HG02759 (cell line): Measurements from ENCODE around the gene POSTN.

ENCODE experiments used
- ATAC-seq: cut with Tn5 transposase; IDR thresholded peaks from one replicate; pipeline ENCODE4 v1.9.1; 2021; ENCODE audit warnings: mild to moderate bottlenecking, moderate library complexity; ENCODE audit not compliant: unreplicated experiment

Gene POSTN

GRCh38 chr13:37526710-37527473, 71.7 kb downstream of the POSTN start:
- ATAC-seq = no peak

GRCh38 chr13:37515226-37515625, 83.3 kb downstream of the POSTN start:
- no peak for ATAC-seq
